Upper lobe of left lung (tissue), 6 donors: Measurements from ENCODE around the gene DDIT3. TPM values are rescaled to one million over a fixed set of nuclear protein-coding genes. Genes with fewer than 3 reads are reported as not detected.
"Not testable (repeated sequence)": the region's sequence is repeated elsewhere in the genome, so short reads cannot be mapped to it uniquely, and the experiment has no call there.

Experiments used
- ATAC-seq, 2 donors: fragments of 200-7000 bp; cut with Tn5 transposase; one replicate each; pipeline ENCODE4 v1.9.1; 2022; ENCODE audit warnings: mild to moderate bottlenecking in 2 of 2, moderate library complexity in 2 of 2; ENCODE audit not compliant: low FRiP score in 2 of 2
- DNase-seq, 2 donors: peaks; one replicate each; pipeline ENCODE4 v3.0.0-alpha.2; 2019 to 2020
- H3K27ac ChIP-seq, 4 donors: fragments of 200-600 bp; sonication (generic); one replicate each; pipeline ENCODE4 v1.5.1; 2016 to 2019
- H3K27me3 ChIP-seq, 4 donors: fragments of 200-600 bp; sonication (generic); one replicate each; pipeline ENCODE4 v1.5.1; 2017 to 2019
- H3K36me3 ChIP-seq, 4 donors: fragments of 200-600 bp; sonication (generic); one replicate each; pipeline ENCODE4 v1.5.1; 2016 to 2019
- H3K4me1 ChIP-seq, 4 donors: fragments of 200-600 bp; sonication (generic); one replicate each; pipeline ENCODE4 v1.5.1; 2018 to 2019
- H3K4me3 ChIP-seq, 4 donors: fragments of 200-600 bp; sonication (generic); one replicate each; pipeline ENCODE4 v1.5.1; 2017 to 2019; ENCODE audit warnings: mild to moderate bottlenecking in 2 of 4, moderate library complexity in 1 of 4
- H3K9me3 ChIP-seq, 4 donors: fragments of 200-600 bp; sonication (generic); one replicate each; pipeline ENCODE4 v1.5.1; 2018 to 2019
- EP300 ChIP-seq, 4 donors: sonication (generic); formaldehyde crosslinking; IDR thresholded peaks; one replicate each; pipeline ENCODE4 v1.5.1; 2017; ENCODE audit warnings: antibody characterized with exemption in 4 of 4, control low read depth in 2 of 4
- POLR2A ChIP-seq, 4 donors: fragments of 450-650 bp; IDR thresholded peaks; one replicate each; pipeline ENCODE4 v1.5.1; 2016 to 2017; ENCODE audit warnings: antibody characterized with exemption in 4 of 4, mild to moderate bottlenecking in 2 of 4
- POLR2AphosphoS5 ChIP-seq, 2 donors: sonication (generic); formaldehyde crosslinking; IDR thresholded peaks; one replicate each; pipeline ENCODE4 v1.5.1; 2017; ENCODE audit warnings: antibody characterized with exemption in 2 of 2
- WGBS, 2 donors: methylation state at CpG; one replicate each; pipeline ENCODE4 v1.1.5; 2017 to 2018; 5-methylcytosine and 5-hydroxymethylcytosine counted together
- total RNA-seq, 6 donors: library from RNA; depleted of rRNA in 4 of 6; stranded (reverse); fragments of >200 nt in 4 of 6; gene quantifications; one replicate each; pipeline versions ENCODE4 v1.1.0 to v1.2.1, GENCODE V29; 2016 to 2021
- TF ChIP-seq, protein P1 (sequence below), 6 experiments: fragments of 450-650 bp in 4 of 6; fragments of 200-600 bp in 2 of 6; sonication (generic) in 2 of 6; IDR thresholded peaks; one replicate each; pipeline ENCODE4 v1.5.1; 2016 to 2019; ENCODE audit warnings: antibody characterized with exemption in 6 of 6
- donor health status: DM: no; HTN: no; CAD: no; lungs with moderate emphysema.
- donor health status: DM: no; HTN: yes; CAD: no; lungs with severe emphysema.

DDIT3 gene, protein sequence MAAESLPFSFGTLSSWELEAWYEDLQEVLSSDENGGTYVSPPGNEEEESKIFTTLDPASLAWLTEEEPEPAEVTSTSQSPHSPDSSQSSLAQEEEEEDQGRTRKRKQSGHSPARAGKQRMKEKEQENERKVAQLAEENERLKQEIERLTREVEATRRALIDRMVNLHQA
- total RNA-seq: 10 to 100 TPM; 26.1 to 45.1 (median 33.1) TPM

DNA sequence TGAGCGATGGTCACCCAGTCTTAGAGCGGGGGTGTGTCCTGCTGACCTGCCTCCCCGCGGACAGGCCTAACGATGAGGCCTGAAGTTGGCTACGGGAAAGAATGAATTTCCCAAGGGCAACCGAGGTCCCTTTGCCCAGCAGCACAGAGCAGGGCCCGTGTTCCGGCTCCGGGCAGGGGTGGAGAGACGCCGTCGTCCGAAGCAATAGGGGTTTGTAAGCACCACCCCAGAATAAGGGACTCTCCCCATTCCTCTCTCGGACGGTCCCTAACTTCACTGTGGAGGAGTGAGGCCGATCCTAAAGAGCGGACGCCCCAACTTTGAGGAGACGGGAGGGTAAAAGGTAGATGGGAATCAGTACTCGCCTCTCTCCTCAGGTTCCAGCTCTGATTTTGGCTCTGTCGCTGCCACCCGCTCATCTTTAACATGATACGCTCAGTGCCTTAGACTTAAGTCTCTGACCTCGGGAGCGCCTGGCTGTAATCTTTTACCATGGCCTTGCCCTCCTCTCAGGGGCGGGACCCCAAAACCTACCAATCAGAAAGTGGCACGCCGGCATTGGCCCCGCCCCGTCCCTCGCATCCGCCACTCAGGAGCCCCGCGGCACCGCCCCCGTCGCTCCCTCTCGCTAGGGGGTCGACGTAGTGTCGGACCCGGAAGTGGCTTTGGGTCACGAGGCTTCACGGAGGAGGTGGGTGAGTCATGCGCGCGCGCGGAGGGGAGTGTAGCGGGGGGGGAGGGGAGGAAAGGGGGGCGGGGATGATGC is at the start of gene DDIT3:
Gene DDIT3, minus strand, starts transcription at position 462 of the 766 bp plus-strand sequence. CDS start 3,108 bp downstream, outside the sequence.
- Histone ChIP-seq H3K4me1 (peaks cover 50 to 68% (median 55%) of the 10 kb centered on the region in 4 donors), H3K4me3 (peak within 1 kb of the TSS; percentile 74 to 91 (median 83)), H3K27me3 (no peaks in the 10 kb centered on the region), H3K27ac (peak within 1 kb of the TSS; percentile 96 to 99 (median 98)), H3K36me3 (peaks cover 21 to 47% (median 31%) of the 10 kb centered on the region in 4 donors), H3K9me3 (no peaks in the 10 kb centered on the region)
- WGBS, 2 donors: 0 to 1% methylated on average over 26 to 44 of the region's 52 CpGs
- peak; percentile 93 to 96 for ATAC-seq
- peak; percentile 99 for DNase-seq
- TF ChIP-seq POLR2AphosphoS5 (IDR thresholded peaks at IDR 0.05) (peak; percentile 99), POLR2A (IDR thresholded peaks at IDR 0.05) (peak; percentile 79 to 100 (median 100)), EP300 (IDR thresholded peaks at IDR 0.05) (peak in 2 of 4 donors; percentile 74 to 85)
- TF ChIP-seq, protein P1, sequence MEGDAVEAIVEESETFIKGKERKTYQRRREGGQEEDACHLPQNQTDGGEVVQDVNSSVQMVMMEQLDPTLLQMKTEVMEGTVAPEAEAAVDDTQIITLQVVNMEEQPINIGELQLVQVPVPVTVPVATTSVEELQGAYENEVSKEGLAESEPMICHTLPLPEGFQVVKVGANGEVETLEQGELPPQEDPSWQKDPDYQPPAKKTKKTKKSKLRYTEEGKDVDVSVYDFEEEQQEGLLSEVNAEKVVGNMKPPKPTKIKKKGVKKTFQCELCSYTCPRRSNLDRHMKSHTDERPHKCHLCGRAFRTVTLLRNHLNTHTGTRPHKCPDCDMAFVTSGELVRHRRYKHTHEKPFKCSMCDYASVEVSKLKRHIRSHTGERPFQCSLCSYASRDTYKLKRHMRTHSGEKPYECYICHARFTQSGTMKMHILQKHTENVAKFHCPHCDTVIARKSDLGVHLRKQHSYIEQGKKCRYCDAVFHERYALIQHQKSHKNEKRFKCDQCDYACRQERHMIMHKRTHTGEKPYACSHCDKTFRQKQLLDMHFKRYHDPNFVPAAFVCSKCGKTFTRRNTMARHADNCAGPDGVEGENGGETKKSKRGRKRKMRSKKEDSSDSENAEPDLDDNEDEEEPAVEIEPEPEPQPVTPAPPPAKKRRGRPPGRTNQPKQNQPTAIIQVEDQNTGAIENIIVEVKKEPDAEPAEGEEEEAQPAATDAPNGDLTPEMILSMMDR (IDR thresholded peaks at IDR 0.05): no peak

DNA sequence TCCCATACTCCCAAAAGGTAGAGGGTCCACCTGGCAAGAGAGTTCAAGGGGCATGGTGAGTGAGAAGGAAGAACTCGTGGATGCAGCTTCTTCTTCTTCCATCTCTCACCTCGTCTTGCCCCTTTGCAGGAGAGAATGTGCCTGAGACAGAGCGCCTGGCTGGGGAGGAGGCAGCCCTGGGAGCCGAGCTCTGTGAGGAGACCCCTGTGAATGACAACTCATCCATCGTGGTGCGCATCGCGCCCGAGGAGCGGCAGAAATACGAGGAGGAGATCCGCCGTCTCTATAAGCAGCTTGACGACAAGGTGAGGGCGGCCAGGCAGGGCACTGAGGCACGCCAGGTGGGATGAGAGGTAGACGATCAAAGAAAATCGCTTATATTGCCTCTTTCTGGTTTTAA is 49.5 kb upstream of the DDIT3 start:
- no peaks in the 10 kb centered on the region for H3K27me3 ChIP-seq
- 89 to 90% methylated on average over 18 of the region's 18 CpGs for WGBS, 2 donors
- H3K36me3 ChIP-seq: no peaks in the 10 kb centered on the region
- no peaks in the 10 kb centered on the region for H3K9me3 ChIP-seq
- no peak overlapping the region for H3K27ac ChIP-seq
- H3K4me1 ChIP-seq: no peaks in the 10 kb centered on the region
- no peak overlapping the region for H3K4me3 ChIP-seq
- TF ChIP-seq, protein P1 (IDR thresholded peaks at IDR 0.05): no peak
- ATAC-seq (no peak), DNase-seq (peak in 1 of 2 donors; percentile 70)

DNA sequence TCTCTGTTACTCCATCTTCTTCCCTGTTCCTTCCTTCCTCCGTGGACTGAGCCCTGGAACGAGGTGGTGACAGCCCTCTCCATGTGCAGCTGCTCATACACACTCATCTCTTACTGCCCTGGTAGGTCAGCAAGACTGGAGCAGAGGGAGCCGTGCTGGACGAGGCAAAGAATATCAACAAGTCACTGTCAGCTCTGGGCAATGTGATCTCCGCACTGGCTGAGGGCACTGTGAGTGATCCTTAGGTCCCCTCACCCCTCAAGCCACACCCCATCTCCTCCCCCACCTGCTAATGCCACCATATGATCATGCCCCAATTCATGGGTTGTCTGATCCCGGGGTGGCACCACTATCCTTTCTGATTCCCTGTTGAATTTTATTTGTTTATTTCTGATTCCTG is 48.5 kb upstream of the DDIT3 start:
- Histone ChIP-seq H3K36me3 (no peaks in the 10 kb centered on the region), H3K4me1 (no peaks in the 10 kb centered on the region), H3K27ac (no peak overlapping the region), H3K27me3 (no peaks in the 10 kb centered on the region), H3K4me3 (no peak overlapping the region), H3K9me3 (no peaks in the 10 kb centered on the region)
- ATAC-seq (no peak), DNase-seq (no peak)
- 68 to 71% methylated on average over 4 to 6 of the region's 6 CpGs for WGBS, 2 donors
- no peak for TF ChIP-seq POLR2AphosphoS5 (IDR thresholded peaks at IDR 0.05)
- TF ChIP-seq POLR2A (IDR thresholded peaks at IDR 0.05): no peak
- no peak for TF ChIP-seq EP300 (IDR thresholded peaks at IDR 0.05)
- TF ChIP-seq, protein P1 (IDR thresholded peaks at IDR 0.05): no peak

DNA sequence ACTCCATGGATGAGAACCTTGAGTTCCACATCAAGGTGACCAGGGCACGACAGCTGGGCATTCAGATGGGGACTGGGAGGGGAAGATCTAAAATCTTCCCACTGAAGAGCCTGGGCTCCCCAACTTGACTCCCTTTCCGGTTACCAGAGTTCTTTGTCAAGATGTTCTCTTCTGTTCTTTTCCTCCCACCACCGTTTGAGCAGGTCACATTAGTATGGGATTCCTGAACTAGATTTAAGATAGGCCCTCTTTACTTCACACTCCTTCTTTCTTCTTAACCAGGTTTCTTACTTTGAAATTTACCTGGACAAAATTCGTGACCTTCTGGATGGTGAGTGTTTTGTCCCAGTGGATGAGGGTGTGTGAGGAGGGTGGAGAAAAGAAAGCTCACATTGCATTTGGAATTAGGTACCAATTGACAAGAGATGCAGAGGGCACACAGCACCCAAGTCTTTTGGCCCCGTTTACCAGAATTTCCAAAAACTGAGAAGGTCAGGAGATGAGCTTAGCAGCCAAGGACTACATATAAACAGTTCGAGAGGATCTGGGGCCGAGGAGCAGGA is 43.9 kb upstream of the DDIT3 start:
- Histone ChIP-seq H3K4me3 (no peak overlapping the region), H3K9me3 (no peaks in the 10 kb centered on the region), H3K4me1 (no peaks in the 10 kb centered on the region), H3K27ac (no peak overlapping the region), H3K36me3 (no peaks in the 10 kb centered on the region), H3K27me3 (no peaks in the 10 kb centered on the region)
- WGBS, 2 donors: 78 to 83% methylated on average over 7 of the region's 7 CpGs
- no peak for TF ChIP-seq EP300 (IDR thresholded peaks at IDR 0.05)
- no peak for TF ChIP-seq POLR2AphosphoS5 (IDR thresholded peaks at IDR 0.05)
- no peak for ATAC-seq
- no peak for DNase-seq

DNA sequence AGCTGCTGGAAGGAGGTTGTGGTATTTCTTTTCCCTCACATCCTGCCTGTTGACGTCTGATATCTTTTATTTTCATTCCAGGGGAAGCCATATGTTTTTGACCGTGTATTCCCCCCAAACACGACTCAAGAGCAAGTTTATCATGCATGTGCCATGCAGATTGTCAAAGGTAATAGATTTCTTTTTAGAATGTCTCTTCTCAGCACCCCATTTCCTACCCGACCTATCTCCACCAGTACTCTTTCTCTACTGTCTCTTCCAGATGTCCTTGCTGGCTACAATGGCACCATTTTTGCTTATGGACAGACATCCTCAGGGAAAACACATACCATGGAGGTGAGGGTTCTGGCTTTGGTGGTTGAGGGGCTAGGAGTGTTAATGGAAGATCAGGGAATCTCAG is 43.0 kb upstream of the DDIT3 start:
- Histone ChIP-seq H3K4me3 (no peak overlapping the region), H3K27me3 (no peaks in the 10 kb centered on the region), H3K27ac (no peak overlapping the region), H3K36me3 (no peaks in the 10 kb centered on the region), H3K9me3 (no peaks in the 10 kb centered on the region), H3K4me1 (no peaks in the 10 kb centered on the region)
- no peak for DNase-seq
- no peak for ATAC-seq
- WGBS, 2 donors: 53 to 58% methylated on average over 4 of the region's 4 CpGs
- TF ChIP-seq POLR2A (IDR thresholded peaks at IDR 0.05): no peak
- TF ChIP-seq POLR2AphosphoS5 (IDR thresholded peaks at IDR 0.05): no peak
- TF ChIP-seq, protein P1 (IDR thresholded peaks at IDR 0.05): no peak
- no peak for TF ChIP-seq EP300 (IDR thresholded peaks at IDR 0.05)

DNA sequence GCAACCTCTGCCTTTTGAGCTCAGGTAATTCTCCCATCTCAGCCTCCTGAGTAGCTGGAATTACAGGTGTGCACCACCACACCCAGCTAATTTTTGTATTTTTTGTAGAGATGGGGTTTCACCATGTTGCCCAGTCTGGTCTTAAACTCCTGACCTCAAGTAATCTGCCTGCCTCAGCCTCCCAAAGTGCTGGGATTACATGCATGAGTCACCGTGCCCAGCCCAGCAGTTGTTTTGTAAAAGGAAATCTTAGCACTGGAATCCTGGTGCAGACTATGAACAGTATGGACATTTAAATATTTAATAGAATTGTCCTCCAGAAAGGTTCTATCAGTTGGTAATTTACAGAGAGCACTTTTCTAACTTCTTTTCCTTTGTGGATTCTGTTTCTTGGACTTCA is 40.8 kb upstream of the DDIT3 start:
- H3K27ac ChIP-seq, H3K27me3 ChIP-seq, H3K36me3 ChIP-seq, H3K9me3 ChIP-seq, ATAC-seq, DNase-seq, H3K4me1 ChIP-seq, H3K4me3 ChIP-seq: not testable (repeated sequence)
- WGBS, 2 donors: 60 to 68% methylated on average over 1 of the region's 1 CpG
